ENCODE results near the gene CTDP1. TPM values are rescaled to one million over a fixed set of nuclear protein-coding genes. Genes with fewer than 3 reads are reported as not detected.
A peak's percentile ranks its signal among the peaks of the same experiment; 100 is the strongest.

The CTDP1 gene
- total RNA-seq, 1 donor from 2014 or later = 23.1 TPM

- Mint-ChIP-seq H3K27ac (ENCODE audit: unreplicated experiment) (no peak overlapping the region), H3K36me3 (ENCODE audit: unreplicated experiment) (no peaks in the 10 kb centered on the region), H3K4me1 (ENCODE audit: unreplicated experiment) (no peaks in the 10 kb centered on the region), H3K27me3 (ENCODE audit: unreplicated experiment) (peaks cover 19% of the 10 kb centered on the region), H3K4me3 (ENCODE audit: unreplicated experiment) (no peak overlapping the region), H3K9me3 (ENCODE audit: unreplicated experiment) (no peaks in the 10 kb centered on the region)
- TF ChIP-seq CTCF (IDR thresholded peaks at IDR 0.05) = no peak
- DNase-seq (ENCODE audit: extremely low spot score, unreplicated experiment) = no peak
Measured at GRCh38 chr18:79641722-79642497, 37.7 kb upstream of the CTDP1 start.

- H3K4me1 Mint-ChIP-seq (ENCODE audit: unreplicated experiment) = no peaks in the 10 kb centered on the region
- H3K36me3 Mint-ChIP-seq (ENCODE audit: unreplicated experiment) = no peaks in the 10 kb centered on the region
- H3K4me3 Mint-ChIP-seq (ENCODE audit: unreplicated experiment) = no peak overlapping the region
- H3K9me3 Mint-ChIP-seq (ENCODE audit: unreplicated experiment) = no peaks in the 10 kb centered on the region
- H3K27ac Mint-ChIP-seq (ENCODE audit: unreplicated experiment) = no peak overlapping the region
- DNase-seq (ENCODE audit: extremely low spot score, unreplicated experiment) = no peak
- H3K27me3 Mint-ChIP-seq (ENCODE audit: unreplicated experiment) = peaks cover 19% of the 10 kb centered on the region
- TF ChIP-seq CTCF (IDR thresholded peaks at IDR 0.05) = no peak
Measured at GRCh38 chr18:79642626-79643025, 37.0 kb upstream of the CTDP1 start.

- no peak for TF ChIP-seq CTCF (IDR thresholded peaks at IDR 0.05)
- Mint-ChIP-seq H3K36me3 (ENCODE audit: unreplicated experiment) (no peaks in the 10 kb centered on the region), H3K27ac (ENCODE audit: unreplicated experiment) (no peak overlapping the region), H3K27me3 (ENCODE audit: unreplicated experiment) (peaks cover 19% of the 10 kb centered on the region), H3K4me1 (ENCODE audit: unreplicated experiment) (no peaks in the 10 kb centered on the region), H3K9me3 (ENCODE audit: unreplicated experiment) (no peaks in the 10 kb centered on the region), H3K4me3 (ENCODE audit: unreplicated experiment) (no peak overlapping the region)
- no peak for DNase-seq (ENCODE audit: extremely low spot score, unreplicated experiment)
Measured at GRCh38 chr18:79643054-79643984, 36.3 kb upstream of the CTDP1 start.

GRCh38 chr18:79644006-79644665 lies 35.5 kb upstream of the CTDP1 start:
- no peaks in the 10 kb centered on the region for H3K9me3 Mint-ChIP-seq (ENCODE audit: unreplicated experiment)
- H3K4me3 Mint-ChIP-seq (ENCODE audit: unreplicated experiment) = no peak overlapping the region
- H3K27me3 Mint-ChIP-seq (ENCODE audit: unreplicated experiment) = peaks cover 21% of the 10 kb centered on the region
- H3K4me1 Mint-ChIP-seq (ENCODE audit: unreplicated experiment) = peaks cover 2% of the 10 kb centered on the region
- no peak overlapping the region for H3K27ac Mint-ChIP-seq (ENCODE audit: unreplicated experiment)
- DNase-seq (ENCODE audit: extremely low spot score, unreplicated experiment) = no peak
- H3K36me3 Mint-ChIP-seq (ENCODE audit: unreplicated experiment) = no peaks in the 10 kb centered on the region
- peak; percentile 99 for TF ChIP-seq CTCF (IDR thresholded peaks at IDR 0.05)

All from osteocyte (in vitro differentiated cells).